Measurements from ENCODE around the gene AQP4. TPM values are rescaled to one million over a fixed set of nuclear protein-coding genes. Genes with fewer than 3 reads are reported as not detected.

AQP4 gene
- total RNA-seq, 6 donors from 2014 or later: 61.8 to 317 (median 239) TPM

- Histone ChIP-seq H3K4me3 (no peak overlapping the region), H3K36me3 (no peaks in the 10 kb centered on the region), H3K27me3 (no peaks in the 10 kb centered on the region), H3K9me3 (no peaks in the 10 kb centered on the region), H3K4me1 (no peaks in the 10 kb centered on the region), H3K27ac (no peak overlapping the region)
- ATAC-seq (ENCODE audit: low FRiP score in 2 of 2) (no peak), DNase-seq (no peak)
- TF ChIP-seq POLR2A (IDR thresholded peaks at IDR 0.05): no peak
- no peak for TF ChIP-seq POLR2AphosphoS5 (IDR thresholded peaks at IDR 0.05)
- no peak for TF ChIP-seq CTCF (IDR thresholded peaks at IDR 0.05)
- TF ChIP-seq EP300 (IDR thresholded peaks at IDR 0.05): no peak
- 68 to 76% methylated on average over 3 of the region's 3 CpGs for WGBS, 2 donors
These were observed 37.9 kb downstream of the AQP4 start for GRCh38 chr18:26827581-26827980.

- TF ChIP-seq EP300 (IDR thresholded peaks at IDR 0.05) (no peak), CTCF (IDR thresholded peaks at IDR 0.05) (no peak), POLR2A (IDR thresholded peaks at IDR 0.05) (no peak), POLR2AphosphoS5 (IDR thresholded peaks at IDR 0.05) (no peak)
- ATAC-seq (ENCODE audit: low FRiP score in 2 of 2): no peak
- no peaks in the 10 kb centered on the region for H3K9me3 ChIP-seq
- no peaks in the 10 kb centered on the region for H3K4me1 ChIP-seq
- no peaks in the 10 kb centered on the region for H3K36me3 ChIP-seq
- H3K27me3 ChIP-seq: no peaks in the 10 kb centered on the region
- no peak overlapping the region for H3K27ac ChIP-seq
- 66 to 73% methylated on average over 6 of the region's 6 CpGs for WGBS, 2 donors
- no peak overlapping the region for H3K4me3 ChIP-seq
- no peak for DNase-seq
These were observed 38.8 kb downstream of the AQP4 start for GRCh38 chr18:26826656-26827235.

GRCh38 chr18:26821181-26821580 is 44.3 kb downstream of the AQP4 start:
- no peak for DNase-seq
- WGBS, 2 donors: 90 to 95% methylated on average over 1 of the region's 1 CpG
- Histone ChIP-seq H3K36me3 (no peaks in the 10 kb centered on the region), H3K27ac (no peak overlapping the region), H3K27me3 (no peaks in the 10 kb centered on the region), H3K9me3 (peaks cover 0 to 9% (median 1%) of the 10 kb centered on the region in 4 donors), H3K4me3 (no peak overlapping the region), H3K4me1 (no peaks in the 10 kb centered on the region)
- no peak for ATAC-seq (ENCODE audit: low FRiP score in 2 of 2)
- TF ChIP-seq CTCF (IDR thresholded peaks at IDR 0.05): no peak
- no peak for TF ChIP-seq EP300 (IDR thresholded peaks at IDR 0.05)
- TF ChIP-seq POLR2A (IDR thresholded peaks at IDR 0.05): no peak
- no peak for TF ChIP-seq POLR2AphosphoS5 (IDR thresholded peaks at IDR 0.05)

GRCh38 chr18:26819046-26819445 is 46.5 kb downstream of the AQP4 start:
- no peak for ATAC-seq (ENCODE audit: low FRiP score in 2 of 2)
- TF ChIP-seq POLR2A (IDR thresholded peaks at IDR 0.05) (no peak), EP300 (IDR thresholded peaks at IDR 0.05) (no peak), CTCF (IDR thresholded peaks at IDR 0.05) (no peak), POLR2AphosphoS5 (IDR thresholded peaks at IDR 0.05) (no peak)
- H3K27me3 ChIP-seq: no peaks in the 10 kb centered on the region
- no peak overlapping the region for H3K4me3 ChIP-seq
- no peak for DNase-seq
- H3K36me3 ChIP-seq: no peaks in the 10 kb centered on the region
- H3K4me1 ChIP-seq: no peaks in the 10 kb centered on the region
- WGBS, 2 donors: 33 to 91% methylated on average over 1 of the region's 1 CpG
- H3K9me3 ChIP-seq: peaks cover 0 to 9% (median 1%) of the 10 kb centered on the region in 4 donors
- H3K27ac ChIP-seq: no peak overlapping the region

GRCh38 chr18:26818461-26818860 is 47.0 kb downstream of the AQP4 start:
- WGBS, 2 donors: 68 to 69% methylated on average over 1 of the region's 1 CpG

More at GRCh38 chr18:26818461-26818860, 47.0 kb downstream of the AQP4 start:
- Histone ChIP-seq H3K9me3 (peaks cover 0 to 9% (median 1%) of the 10 kb centered on the region in 4 donors), H3K4me1 (no peaks in the 10 kb centered on the region), H3K27ac (no peak overlapping the region), H3K4me3 (no peak overlapping the region), H3K36me3 (no peaks in the 10 kb centered on the region), H3K27me3 (no peaks in the 10 kb centered on the region)
- DNase-seq: no peak
- ATAC-seq (ENCODE audit: low FRiP score in 2 of 2): no peak
- TF ChIP-seq CTCF (IDR thresholded peaks at IDR 0.05) (no peak), POLR2A (IDR thresholded peaks at IDR 0.05) (no peak), POLR2AphosphoS5 (IDR thresholded peaks at IDR 0.05) (no peak)

Measured in upper lobe of left lung (tissue), 6 donors.